HCT116 (cell line): ENCODE results near the gene FAM184A. TPM values are rescaled to one million over a fixed set of nuclear protein-coding genes. Genes with fewer than 3 reads are reported as not detected.

ENCODE experiments used
- ATAC-seq: fragments of 200-7000 bp; cut with Tn5 transposase; 2 replicates; pipeline ENCODE4 v1.9.1; 2020; ENCODE audit warnings: mild to moderate bottlenecking, moderate library complexity
- BruUV-seq: library from RNA; stranded (reverse); fragments of 400-500 nt; replicated peaks from 2 replicates; lab custom pipeline; 2021; lab: Mats Ljungman, UMichigan
- CTCF ChIA-PET: fragments of 300-600 bp; sonication (Branson Sonifier 250); formaldehyde crosslinking; loops from one replicate; lab custom pipeline; 2021; ENCODE audit warnings: antibody characterized with exemption; lab: Charles Lee
- POLR2A ChIA-PET: fragments of 300-600, 350-600 bp; sonication (Branson Sonifier 250); formaldehyde crosslinking; loops from one replicate; lab custom pipeline; 2021; ENCODE audit warnings: antibody characterized with exemption; lab: Charles Lee
- RAD21 ChIA-PET, 2 experiments: fragments of 300-600 bp; sonication (Branson Sonifier 250); formaldehyde crosslinking; loops; one replicate each; lab custom pipeline; 2023; ENCODE audit warnings: low total read pairs in 2 of 2; ENCODE audit not compliant: uncharacterized antibody in 2 of 2, unreplicated experiment in 2 of 2, low non-redundant PET in 1 of 2; lab: Charles Lee
- DNase-seq: peaks from one replicate; pipeline ENCODE4 v3.0.0-alpha.2; 2010; ENCODE audit warnings: low read depth, low spot score
- H2AFZ ChIP-seq: fragments of 200-600 bp; shearing (Covaris generic), sonication (generic); 2 replicates; pipeline ENCODE4 v1.6.1; 2017; ENCODE audit warnings: low read depth, mixed run types, mixed read lengths, antibody characterized with exemption, low read length; ENCODE audit not compliant: poor library complexity, severe bottlenecking
- H3K27ac ChIP-seq: 2 replicates; pipeline ENCODE4 v1.5.1; 2012; ENCODE audit warnings: low read depth, low read length
- H3K27me3 ChIP-seq: fragments of 200-600 bp; sonication (generic); 2 replicates; pipeline ENCODE4 v1.6.1; 2016; ENCODE audit warnings: mixed run types, low read length, mixed read lengths; ENCODE audit not compliant: insufficient read depth
- H3K36me3 ChIP-seq, 2 experiments: fragments of 200-500 bp in 1 of 2; fragments of 200-600 bp in 1 of 2; sonication (Bioruptor generic) in 1 of 2; sonication (generic) in 1 of 2; 2 replicates each; pipeline versions ENCODE4 v1.5.1 to v1.6.1; 2014 to 2016; ENCODE audit warnings: low read length in 2 of 2, inconsistent platforms in 1 of 2, mixed read lengths in 1 of 2, mixed run types in 1 of 2; ENCODE audit not compliant: insufficient read depth in 2 of 2, control insufficient read depth in 1 of 2
- H3K4me1 ChIP-seq, 2 experiments: fragments of 200-600 bp in 1 of 2; sonication (generic) in 1 of 2; 2 replicates each; pipeline versions ENCODE4 v1.5.1 to v1.6.1; 2012 to 2017; ENCODE audit warnings: low read length in 2 of 2, inconsistent platforms in 1 of 2, mild to moderate bottlenecking in 1 of 2, mixed read lengths in 1 of 2, mixed run types in 1 of 2, moderate library complexity in 1 of 2; ENCODE audit not compliant: insufficient read depth in 2 of 2, control insufficient read depth in 1 of 2
- H3K4me2 ChIP-seq: fragments of 200-600 bp; sonication (generic); 2 replicates; pipeline ENCODE4 v1.6.1; 2017; ENCODE audit warnings: mixed run types, low read length, mixed read lengths
- H3K4me3 ChIP-seq, 2 experiments: fragments of 200-600 bp in 1 of 2; sonication (generic) in 1 of 2; replicated peaks in 1 of 2; 2 replicates each; pipeline ENCODE4 v1.5.1; 2011 to 2016; ENCODE audit warnings: low read length in 2 of 2, control low read depth in 1 of 2, low read depth in 1 of 2, mild to moderate bottlenecking in 1 of 2, mixed read lengths in 1 of 2, mixed run types in 1 of 2
- H3K79me2 ChIP-seq: fragments of 200-600 bp; sonication (generic); 2 replicates; pipeline ENCODE4 v1.6.1; 2017; ENCODE audit warnings: mild to moderate bottlenecking, mixed run types, low read length, moderate library complexity, mixed read lengths; ENCODE audit not compliant: insufficient read depth
- H3K9ac ChIP-seq: fragments of 200-600 bp; sonication (generic); 2 replicates; pipeline ENCODE4 v1.6.1; 2016; ENCODE audit warnings: low read length, mixed read lengths
- H3K9me2 ChIP-seq: fragments of 200-600 bp; sonication (generic), shearing (Covaris generic); 2 replicates; pipeline ENCODE4 v1.6.1; 2017; ENCODE audit warnings: mixed run types, mild to moderate bottlenecking, moderate library complexity; ENCODE audit not compliant: insufficient read depth
- H3K9me3 ChIP-seq, 2 experiments: fragments of 200-500 bp in 1 of 2; fragments of 200-600 bp in 1 of 2; sonication (Bioruptor generic) in 1 of 2; sonication (generic) in 1 of 2; 2 replicates each; pipeline ENCODE4 v1.6.1; 2014 to 2017; ENCODE audit warnings: low read length in 2 of 2, mixed read lengths in 2 of 2, inconsistent platforms in 1 of 2, low read depth in 1 of 2, mild to moderate bottlenecking in 1 of 2, mixed run types in 1 of 2, moderate library complexity in 1 of 2; ENCODE audit not compliant: control insufficient read depth in 1 of 2, insufficient read depth in 1 of 2
- H4K20me1 ChIP-seq: fragments of 200-600 bp; sonication (generic), shearing (Covaris generic); 2 replicates; pipeline ENCODE4 v1.6.1; 2017; ENCODE audit warnings: mixed run types, mild to moderate bottlenecking, moderate library complexity; ENCODE audit not compliant: insufficient read depth
- EZH2phosphoT487 ChIP-seq: fragments of 200-600 bp; IDR thresholded peaks from 2 replicates; pipeline ENCODE4 v1.6.1; 2018; ENCODE audit warnings: antibody characterized with exemption, borderline replicate concordance
- SIN3A ChIP-seq: IDR thresholded peaks from 2 replicates; pipeline ENCODE4 v1.6.1; 2012; ENCODE audit warnings: low read depth
- SRF ChIP-seq: IDR thresholded peaks from 2 replicates; pipeline ENCODE4 v1.6.1; 2012; ENCODE audit warnings: low read depth
- ZFX ChIP-seq: fragments of 450-650 bp; IDR thresholded peaks from 2 replicates; pipeline ENCODE4 v1.6.1; 2017
- ZNF274 ChIP-seq: fragments of 200-500 bp; sonication (Bioruptor generic); IDR thresholded peaks from 2 replicates; pipeline ENCODE4 v1.6.1; 2014; ENCODE audit warnings: mild to moderate bottlenecking, low read depth, low read length, inconsistent platforms
- intact Hi-C: fragments of 100-400 bp; cut with micrococcal nuclease; formaldehyde crosslinking; loops from 2 replicates; pipeline ENCODE4 v1.10.0; 2022
- total RNA-seq: library from RNA; stranded (reverse); gene quantifications from one replicate; pipeline ENCODE4 v1.2.1, GENCODE V29; 2021; ENCODE audit not compliant: unreplicated experiment
- TF ChIP-seq, protein P1 (sequence below): IDR thresholded peaks from 2 replicates; pipeline ENCODE4 v1.6.1; 2012; ENCODE audit warnings: low read depth
- TF ChIP-seq, protein P2 (sequence below): IDR thresholded peaks from 2 replicates; pipeline ENCODE4 v1.6.1; 2011; ENCODE audit warnings: mild to moderate bottlenecking, low read length, moderate library complexity; ENCODE audit not compliant: insufficient replicate concordance; ENCODE audit errors: extremely low read depth

Gene FAM184A
- total RNA-seq, 1 experiment from 2014 or later = 2.4 TPM

DNA sequence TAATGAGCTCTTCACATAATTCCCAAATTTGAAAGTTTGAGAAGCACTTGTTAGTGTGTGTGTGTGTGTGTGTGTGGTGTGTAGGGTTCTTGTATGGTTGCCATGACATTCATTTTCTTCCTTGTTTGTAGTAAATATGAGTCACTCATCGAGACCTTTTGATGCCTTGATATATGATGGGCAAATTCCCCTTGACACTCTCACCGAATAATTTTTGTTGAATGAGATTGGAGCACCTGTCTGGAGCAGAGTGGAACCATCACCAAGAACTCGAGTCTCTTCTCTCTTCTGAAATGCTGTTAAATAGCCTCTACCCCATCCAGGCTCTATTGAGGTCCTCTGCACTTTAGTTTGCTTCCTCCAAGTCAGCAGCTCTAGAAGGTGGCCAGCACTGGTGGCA is 29.6 kb upstream of the FAM184A start:
- Histone ChIP-seq H3K4me1 (no peaks in the 10 kb centered on the region), H3K9me2 (no peaks in the 10 kb centered on the region), H3K9ac (no peak overlapping the region), H3K4me3 (no peak overlapping the region), H3K27me3 (no peaks in the 10 kb centered on the region), H2AFZ (no peak overlapping the region), H3K4me2 (no peak overlapping the region), H3K9me3 (no peaks in the 10 kb centered on the region), H3K79me2 (no peaks in the 10 kb centered on the region), H4K20me1 (no peaks in the 10 kb centered on the region), H3K27ac (no peak overlapping the region), H3K36me3 (no peaks in the 10 kb centered on the region)
- DNase-seq (no peak), ATAC-seq (no peak)
- ChIA-PET POLR2A (no interaction called here), RAD21 (no interaction called here), CTCF (interaction anchor here (1.3 to 4.9 kb wide), 2 partner anchors 139 to 144 kb away, joined by 7 to 56 read pairs; no protein-coding TSS in a partner anchor)
- BruUV-seq = no TSS peak
- TF ChIP-seq EZH2phosphoT487 = no peak
- TF ChIP-seq, protein P1, sequence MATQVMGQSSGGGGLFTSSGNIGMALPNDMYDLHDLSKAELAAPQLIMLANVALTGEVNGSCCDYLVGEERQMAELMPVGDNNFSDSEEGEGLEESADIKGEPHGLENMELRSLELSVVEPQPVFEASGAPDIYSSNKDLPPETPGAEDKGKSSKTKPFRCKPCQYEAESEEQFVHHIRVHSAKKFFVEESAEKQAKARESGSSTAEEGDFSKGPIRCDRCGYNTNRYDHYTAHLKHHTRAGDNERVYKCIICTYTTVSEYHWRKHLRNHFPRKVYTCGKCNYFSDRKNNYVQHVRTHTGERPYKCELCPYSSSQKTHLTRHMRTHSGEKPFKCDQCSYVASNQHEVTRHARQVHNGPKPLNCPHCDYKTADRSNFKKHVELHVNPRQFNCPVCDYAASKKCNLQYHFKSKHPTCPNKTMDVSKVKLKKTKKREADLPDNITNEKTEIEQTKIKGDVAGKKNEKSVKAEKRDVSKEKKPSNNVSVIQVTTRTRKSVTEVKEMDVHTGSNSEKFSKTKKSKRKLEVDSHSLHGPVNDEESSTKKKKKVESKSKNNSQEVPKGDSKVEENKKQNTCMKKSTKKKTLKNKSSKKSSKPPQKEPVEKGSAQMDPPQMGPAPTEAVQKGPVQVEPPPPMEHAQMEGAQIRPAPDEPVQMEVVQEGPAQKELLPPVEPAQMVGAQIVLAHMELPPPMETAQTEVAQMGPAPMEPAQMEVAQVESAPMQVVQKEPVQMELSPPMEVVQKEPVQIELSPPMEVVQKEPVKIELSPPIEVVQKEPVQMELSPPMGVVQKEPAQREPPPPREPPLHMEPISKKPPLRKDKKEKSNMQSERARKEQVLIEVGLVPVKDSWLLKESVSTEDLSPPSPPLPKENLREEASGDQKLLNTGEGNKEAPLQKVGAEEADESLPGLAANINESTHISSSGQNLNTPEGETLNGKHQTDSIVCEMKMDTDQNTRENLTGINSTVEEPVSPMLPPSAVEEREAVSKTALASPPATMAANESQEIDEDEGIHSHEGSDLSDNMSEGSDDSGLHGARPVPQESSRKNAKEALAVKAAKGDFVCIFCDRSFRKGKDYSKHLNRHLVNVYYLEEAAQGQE = no peak
- TF ChIP-seq SIN3A = no peak
- TF ChIP-seq SRF = no peak
- TF ChIP-seq, protein P2, sequence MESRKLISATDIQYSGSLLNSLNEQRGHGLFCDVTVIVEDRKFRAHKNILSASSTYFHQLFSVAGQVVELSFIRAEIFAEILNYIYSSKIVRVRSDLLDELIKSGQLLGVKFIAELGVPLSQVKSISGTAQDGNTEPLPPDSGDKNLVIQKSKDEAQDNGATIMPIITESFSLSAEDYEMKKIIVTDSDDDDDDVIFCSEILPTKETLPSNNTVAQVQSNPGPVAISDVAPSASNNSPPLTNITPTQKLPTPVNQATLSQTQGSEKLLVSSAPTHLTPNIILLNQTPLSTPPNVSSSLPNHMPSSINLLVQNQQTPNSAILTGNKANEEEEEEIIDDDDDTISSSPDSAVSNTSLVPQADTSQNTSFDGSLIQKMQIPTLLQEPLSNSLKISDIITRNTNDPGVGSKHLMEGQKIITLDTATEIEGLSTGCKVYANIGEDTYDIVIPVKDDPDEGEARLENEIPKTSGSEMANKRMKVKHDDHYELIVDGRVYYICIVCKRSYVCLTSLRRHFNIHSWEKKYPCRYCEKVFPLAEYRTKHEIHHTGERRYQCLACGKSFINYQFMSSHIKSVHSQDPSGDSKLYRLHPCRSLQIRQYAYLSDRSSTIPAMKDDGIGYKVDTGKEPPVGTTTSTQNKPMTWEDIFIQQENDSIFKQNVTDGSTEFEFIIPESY = no peak
- TF ChIP-seq ZFX = no peak
- no peak for TF ChIP-seq ZNF274
- intact Hi-C loops = no loop called here
